Colonic mucosa (tissue), 4 donors: Measurements from ENCODE around the gene NT5C2. TPM values are rescaled to one million over a fixed set of nuclear protein-coding genes. Genes with fewer than 3 reads are reported as not detected.

Experiments used
- DNase-seq: peaks from one replicate; pipeline ENCODE4 v3.0.0-alpha.2; 2020
- H3K27ac ChIP-seq: fragments of 200-600 bp; one replicate; pipeline ENCODE4 v1.8.0; 2021
- H3K27me3 ChIP-seq: fragments of 200-600 bp; one replicate; pipeline ENCODE4 v1.8.0; 2021
- H3K36me3 ChIP-seq: fragments of 200-600 bp; one replicate; pipeline ENCODE4 v1.8.0; 2021
- H3K4me1 ChIP-seq: fragments of 200-600 bp; one replicate; pipeline ENCODE4 v1.8.0; 2021; ENCODE audit warnings: mild to moderate bottlenecking
- H3K4me3 ChIP-seq: fragments of 200-600 bp; one replicate; pipeline ENCODE4 v1.8.0; 2021
- H3K9ac ChIP-seq, 2 donors: one replicate each; pipeline ENCODE4 v1.7.0; 2013; ENCODE audit warnings: control low read depth in 2 of 2, low read depth in 2 of 2, low read length in 2 of 2
- H3K9me3 ChIP-seq: fragments of 200-600 bp; one replicate; pipeline ENCODE4 v1.8.0; 2021
- CTCF ChIP-seq: fragments of 200-600 bp; IDR thresholded peaks from one replicate; pipeline ENCODE4 v1.8.0; 2022; ENCODE audit warnings: antibody characterized with exemption, mild to moderate bottlenecking
- intact Hi-C: fragments of 100-400 bp; cut with DNase I; formaldehyde crosslinking; loops from one replicate; pipeline ENCODE4 v1.14.1; 2022
- total RNA-seq, 2 donors: library from RNA; stranded (reverse); fragmentation: NEBNext Ultra II Directional in 1 of 2; extraction: Animal tissue kit (Norgen Biotek cat#: 25700) in 1 of 2; gene quantifications; one replicate each; pipeline ENCODE4 v1.2.1, GENCODE V29; 2021
- donor health status: healthy.
- donor health status: DM: no; HTN: no; CAD: no.
- donor health status: DM: no; HTN: no; CAD: no.

Gene NT5C2
- total RNA-seq, 2 donors from 2014 or later: 59.6 to 89.5 TPM

- no peaks in the 10 kb centered on the region for H3K4me1 ChIP-seq
- no peak for DNase-seq
- intact Hi-C loops: no loop called here
Measured at GRCh38 chr10:103038570-103038969, 154.5 kb downstream of the NT5C2 start.

More at GRCh38 chr10:103038570-103038969, 154.5 kb downstream of the NT5C2 start:
- Histone ChIP-seq H3K9me3 (no peaks in the 10 kb centered on the region), H3K27ac (no peak overlapping the region), H3K9ac (no peak overlapping the region), H3K36me3 (no peaks in the 10 kb centered on the region), H3K4me3 (no peak overlapping the region), H3K27me3 (no peaks in the 10 kb centered on the region)
- no peak for TF ChIP-seq CTCF

Other genes starting within 250 kb of the NT5C2 start
- gene RPEL1, start 52.6 kb upstream of the NT5C2 start, total RNA-seq: not detected
- gene INA, start 83.9 kb upstream of the NT5C2 start, total RNA-seq: 1 to 10 TPM in 1 of 2 donors, under 1 TPM in 1; 0.44 to 1.4 TPM
- 1 to 10 TPM; 7.6 to 8.6 TPM for gene PCGF6, start 157.9 kb upstream of the NT5C2 start, total RNA-seq
- gene TAF5, start 174.7 kb upstream of the NT5C2 start, total RNA-seq: 10 to 100 TPM in 1 of 2 donors, 1 to 10 TPM in 1; 5.5 to 10.3 TPM
- 100 to 1,000 TPM; 551 to 577 TPM for gene ATP5MK, start 203.2 kb upstream of the NT5C2 start, total RNA-seq
- gene PDCD11, start 203.4 kb upstream of the NT5C2 start, total RNA-seq: 10 to 100 TPM; 14.9 to 33.6 TPM